C4-2B (cell line): ENCODE data around the gene CAMKV.

Experiments
- H3K27ac ChIP-seq: fragments of 450-650 bp; 2 replicates; pipeline ENCODE4 v1.5.1; 2017
- CTCF ChIP-seq: fragments of 450-650 bp; conservative IDR thresholded peaks from 2 replicates; pipeline ENCODE4 v1.5.1; 2017; ENCODE audit warnings: mild to moderate bottlenecking
- ZFX ChIP-seq: fragments of 450-650 bp; IDR thresholded peaks from 2 replicates; pipeline ENCODE4 v1.6.1; 2017

Gene CAMKV

GRCh38 chr3:49901366-49902339 lies 31.9 kb upstream of the CAMKV start:
- no peak for TF ChIP-seq CTCF
- H3K27ac ChIP-seq = no peak overlapping the region

GRCh38 chr3:49900491-49901153 lies 30.9 kb upstream of the CAMKV start:
- H3K27ac ChIP-seq = peak overlapping the region; percentile 22
- TF ChIP-seq ZFX (no peak), CTCF (no peak)

- TF ChIP-seq CTCF = no peak
- TF ChIP-seq ZFX = no peak
- no peak overlapping the region for H3K27ac ChIP-seq
Observed at GRCh38 chr3:49899815-49900214, 30.1 kb upstream of the CAMKV start.

GRCh38 chr3:49898991-49899390 lies 29.3 kb upstream of the CAMKV start:
- no peak overlapping the region for H3K27ac ChIP-seq
- TF ChIP-seq CTCF (no peak), ZFX (no peak)

- no peak overlapping the region for H3K27ac ChIP-seq
- no peak for TF ChIP-seq CTCF
- no peak for TF ChIP-seq ZFX
Observed at GRCh38 chr3:49896345-49896744, 26.6 kb upstream of the CAMKV start.

- TF ChIP-seq ZFX (no peak), CTCF (no peak)
- H3K27ac ChIP-seq = no peak overlapping the region
Observed at GRCh38 chr3:49895791-49896190, 26.1 kb upstream of the CAMKV start.

- no peak for TF ChIP-seq CTCF
- no peak for TF ChIP-seq ZFX
- no peak overlapping the region for H3K27ac ChIP-seq
Observed at GRCh38 chr3:49889296-49889695, 19.6 kb upstream of the CAMKV start.
